ENCODE measurements around the gene TMEM179. TPM values are rescaled to one million over a fixed set of nuclear protein-coding genes. Genes with fewer than 3 reads are reported as not detected.

Gene TMEM179
- total and polyA plus RNA-seq, 2 experiments from 2014 or later: not detected

DNA sequence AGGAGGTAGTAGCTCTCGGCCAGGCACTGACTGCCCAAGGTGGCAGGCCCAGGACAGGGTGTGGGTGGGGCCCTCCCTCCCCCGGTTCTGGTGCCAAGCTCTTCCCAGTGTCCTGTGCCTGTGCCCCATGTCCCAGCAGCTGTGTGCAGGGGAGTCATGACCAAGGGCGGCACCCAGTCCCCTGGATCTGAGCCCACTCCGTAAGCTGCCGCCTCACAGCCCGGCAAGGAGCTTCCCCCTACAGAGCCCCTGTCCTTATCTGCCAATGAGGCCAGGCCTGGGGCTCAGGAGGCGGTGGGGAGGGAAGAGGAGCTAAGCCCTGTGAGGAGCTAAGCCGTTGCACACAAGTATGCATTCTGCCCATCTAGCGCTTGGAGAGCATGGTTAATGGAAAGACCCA lies 30.6 kb downstream of the TMEM179 start:
- Histone ChIP-seq H3F3A (ENCODE audit: insufficient read depth) (no peaks in the 10 kb centered on the region), H3K9me2 (ENCODE audit: insufficient read depth) (no peaks in the 10 kb centered on the region), H3K4me3 (no peak overlapping the region), H2AFZ (no peak overlapping the region), H3K27ac (no peak overlapping the region), H4K20me1 (ENCODE audit: insufficient read depth) (no peaks in the 10 kb centered on the region), H3K4me1 (ENCODE audit: insufficient read depth) (no peaks in the 10 kb centered on the region), H3K79me2 (ENCODE audit: insufficient read depth) (no peaks in the 10 kb centered on the region), H3K9ac (no peak overlapping the region), H3K9me3 (ENCODE audit: low read depth) (no peaks in the 10 kb centered on the region), H3K4me2 (ENCODE audit: unreplicated experiment) (no peak overlapping the region), H3K27me3 (replicated peaks; ENCODE audit: insufficient read depth) (no peaks in the 10 kb centered on the region; the same call in 1 of the 2 replicates), H3K36me3 (ENCODE audit: low read depth) (no peaks in the 10 kb centered on the region)
- WGBS, 2 experiments (ENCODE audit: low coverage in 1 of 2, low lambda C conversion rate in 2 of 2, missing lambda C conversion rate in 2 of 2): 41 to 45% methylated on average over 9 of the region's 9 CpGs
- no peak for DNase-seq
- TF ChIP-seq EZH2phosphoT487 (IDR thresholded peaks at IDR 0.05; ENCODE audit: insufficient read depth, low read depth): no peak
- no peak for TF ChIP-seq EZH2 (IDR thresholded peaks at IDR 0.05; ENCODE audit: insufficient read depth, poor library complexity, severe bottlenecking)
- in situ Hi-C loops (cut with MboI): no loop called here

DNA sequence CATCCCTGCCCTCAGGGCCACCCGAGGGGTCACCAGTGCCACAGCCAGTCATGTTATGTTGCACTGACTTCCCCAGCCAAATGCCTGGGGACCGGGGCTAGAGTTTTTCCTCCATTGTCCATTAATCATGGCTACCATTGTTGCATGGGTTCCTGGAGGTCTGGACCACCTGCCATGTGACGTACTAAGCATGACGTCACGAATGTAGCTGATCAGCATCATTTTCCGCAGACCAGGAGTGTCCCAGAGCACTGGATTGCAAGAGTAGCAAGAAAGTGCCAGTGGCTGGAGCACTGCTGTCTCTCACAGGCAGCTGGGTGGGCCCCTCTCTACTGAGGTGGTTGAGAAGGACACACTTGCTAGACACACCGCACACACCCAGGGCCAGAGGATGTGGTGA lies 31.9 kb downstream of the TMEM179 start:
- H3K4me1 ChIP-seq (ENCODE audit: insufficient read depth): no peaks in the 10 kb centered on the region
- H3K9ac ChIP-seq: no peak overlapping the region
- no peaks in the 10 kb centered on the region for H3K36me3 ChIP-seq (ENCODE audit: low read depth)
- H3K79me2 ChIP-seq (ENCODE audit: insufficient read depth): no peaks in the 10 kb centered on the region
- H3K9me2 ChIP-seq (ENCODE audit: insufficient read depth): no peaks in the 10 kb centered on the region
- no peaks in the 10 kb centered on the region for H3F3A ChIP-seq (ENCODE audit: insufficient read depth)
- no peaks in the 10 kb centered on the region for H4K20me1 ChIP-seq (ENCODE audit: insufficient read depth)
- H3K27me3 ChIP-seq (replicated peaks; ENCODE audit: insufficient read depth): peaks cover 3% of the 10 kb centered on the region
- H3K4me3 ChIP-seq: no peak overlapping the region
- no peaks in the 10 kb centered on the region for H3K9me3 ChIP-seq (ENCODE audit: low read depth)
- WGBS, 2 experiments (ENCODE audit: low coverage in 1 of 2, low lambda C conversion rate in 2 of 2, missing lambda C conversion rate in 2 of 2): 46 to 48% methylated on average over 7 of the region's 7 CpGs
- no peak overlapping the region for H3K27ac ChIP-seq
- in situ Hi-C loops (cut with MboI): no loop called here
- DNase-seq: no peak
- no peak overlapping the region for H2AFZ ChIP-seq
- TF ChIP-seq EZH2 (IDR thresholded peaks at IDR 0.05; ENCODE audit: insufficient read depth, poor library complexity, severe bottlenecking): no peak
- TF ChIP-seq EZH2phosphoT487 (IDR thresholded peaks at IDR 0.05; ENCODE audit: insufficient read depth, low read depth): no peak
- no peak overlapping the region for H3K4me2 ChIP-seq (ENCODE audit: unreplicated experiment)

DNA sequence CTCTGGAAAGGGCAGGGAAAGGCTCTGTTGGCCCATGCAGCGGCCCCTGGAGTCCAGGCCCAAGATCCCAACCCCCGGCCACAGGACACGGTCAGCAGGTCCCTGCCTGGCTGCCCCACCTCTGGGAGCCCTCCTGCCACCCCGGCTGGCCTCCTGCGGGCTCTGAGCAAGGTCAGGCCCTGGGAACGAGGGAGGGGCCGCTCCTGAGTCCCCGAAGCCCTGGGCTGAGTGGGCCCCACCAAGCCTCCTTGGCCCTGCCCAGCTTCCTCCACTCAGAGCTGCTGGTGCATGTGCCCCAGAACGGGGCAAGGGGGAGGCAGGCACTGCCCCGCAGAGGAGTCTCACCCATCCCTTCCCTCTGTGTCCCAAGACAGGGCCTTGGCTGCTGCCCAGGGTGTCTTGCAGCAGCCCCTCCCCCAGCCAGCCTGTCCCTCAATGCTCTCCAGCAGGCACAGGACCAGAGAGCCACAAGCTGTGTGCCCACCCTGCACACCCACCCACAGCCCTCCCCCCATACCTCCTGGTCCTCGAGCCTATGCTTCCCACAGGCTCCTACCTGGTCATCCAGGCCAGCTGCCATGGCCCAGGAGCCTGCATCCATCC lies 32.4 kb downstream of the TMEM179 start:
- no peak for DNase-seq
- Histone ChIP-seq H3K36me3 (ENCODE audit: low read depth) (no peaks in the 10 kb centered on the region), H3K79me2 (ENCODE audit: insufficient read depth) (no peaks in the 10 kb centered on the region), H2AFZ (no peak overlapping the region), H3K4me3 (no peak overlapping the region), H4K20me1 (ENCODE audit: insufficient read depth) (no peaks in the 10 kb centered on the region), H3F3A (ENCODE audit: insufficient read depth) (no peaks in the 10 kb centered on the region), H3K27me3 (replicated peaks; ENCODE audit: insufficient read depth) (peaks cover 3% of the 10 kb centered on the region), H3K27ac (no peak overlapping the region), H3K4me1 (ENCODE audit: insufficient read depth) (no peaks in the 10 kb centered on the region), H3K4me2 (ENCODE audit: unreplicated experiment) (no peak overlapping the region), H3K9me3 (ENCODE audit: low read depth) (no peaks in the 10 kb centered on the region), H3K9ac (no peak overlapping the region), H3K9me2 (ENCODE audit: insufficient read depth) (no peaks in the 10 kb centered on the region)
- in situ Hi-C loops (cut with MboI): no loop called here
- whole genome bisulfite sequencing, 2 experiments (ENCODE audit: low coverage in 1 of 2, low lambda C conversion rate in 2 of 2, missing lambda C conversion rate in 2 of 2): 57 to 59% methylated on average over 10 to 11 of the region's 11 CpGs
- TF ChIP-seq EZH2phosphoT487 (IDR thresholded peaks at IDR 0.05; ENCODE audit: insufficient read depth, low read depth): no peak
- TF ChIP-seq EZH2 (IDR thresholded peaks at IDR 0.05; ENCODE audit: insufficient read depth, poor library complexity, severe bottlenecking): no peak

DNA sequence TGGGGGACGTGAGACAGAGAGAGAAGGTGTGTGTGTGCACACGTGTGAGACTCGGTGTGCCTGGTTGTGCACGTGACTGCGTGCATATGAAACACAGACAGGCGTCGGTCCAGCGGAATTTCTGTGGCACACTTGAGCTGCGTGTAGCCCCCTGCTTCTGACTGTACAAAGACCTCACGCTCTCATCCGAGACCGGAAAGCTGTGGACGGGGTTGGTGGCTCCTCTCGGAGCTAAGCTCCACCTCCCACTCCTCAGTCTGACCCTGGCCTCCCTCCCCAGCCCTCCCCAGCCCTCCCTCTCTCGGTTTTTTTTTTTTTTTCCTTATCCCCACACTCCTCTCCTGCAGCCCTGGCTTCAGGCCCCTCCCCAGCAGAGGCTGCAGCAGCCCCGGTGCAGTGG lies 33.3 kb downstream of the TMEM179 start:
- peaks cover 3% of the 10 kb centered on the region for H3K27me3 ChIP-seq (replicated peaks; ENCODE audit: insufficient read depth)

More for the DNA sequence above, 33.3 kb downstream of the TMEM179 start:
- in situ Hi-C loops (cut with MboI): no loop called here
- H4K20me1 ChIP-seq (ENCODE audit: insufficient read depth): no peaks in the 10 kb centered on the region
- no peaks in the 10 kb centered on the region for H3K9me2 ChIP-seq (ENCODE audit: insufficient read depth)
- no peaks in the 10 kb centered on the region for H3K4me1 ChIP-seq (ENCODE audit: insufficient read depth)
- no peak for TF ChIP-seq EZH2 (IDR thresholded peaks at IDR 0.05; ENCODE audit: insufficient read depth, poor library complexity, severe bottlenecking)
- H3K9me3 ChIP-seq (ENCODE audit: low read depth): no peaks in the 10 kb centered on the region
- H3K27ac ChIP-seq: no peak overlapping the region
- H3K36me3 ChIP-seq (ENCODE audit: low read depth): no peaks in the 10 kb centered on the region
- 30 to 38% methylated on average over 10 to 16 of the region's 16 CpGs for WGBS, 2 experiments (ENCODE audit: low coverage in 1 of 2, low lambda C conversion rate in 2 of 2, missing lambda C conversion rate in 2 of 2)
- no peak overlapping the region for H3K9ac ChIP-seq
- H2AFZ ChIP-seq: no peak overlapping the region
- DNase-seq: no peak
- H3K4me3 ChIP-seq: no peak overlapping the region
- H3F3A ChIP-seq (ENCODE audit: insufficient read depth): no peaks in the 10 kb centered on the region
- no peaks in the 10 kb centered on the region for H3K79me2 ChIP-seq (ENCODE audit: insufficient read depth)
- no peak overlapping the region for H3K4me2 ChIP-seq (ENCODE audit: unreplicated experiment)

Data from GM23248 (cell line).